ENCODE measurements around the gene FOXS1.

Gene FOXS1

DNA sequence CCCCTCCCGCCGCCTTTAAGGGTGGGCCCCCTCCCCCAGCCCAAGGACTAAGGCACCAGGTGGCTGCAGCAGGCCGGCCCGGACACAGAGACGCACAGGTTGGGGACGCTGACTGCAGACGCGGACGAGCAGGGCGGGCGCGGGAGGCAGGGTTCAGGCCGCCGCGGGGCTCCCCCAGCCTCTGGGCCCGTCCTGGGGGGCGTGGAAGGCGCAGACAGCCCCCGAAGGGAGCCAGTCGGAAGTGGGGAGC lies 15.7 kb upstream of the FOXS1 start:
- no peak for DNase-seq (ENCODE audit: low read depth in 2 of 2)

DNA sequence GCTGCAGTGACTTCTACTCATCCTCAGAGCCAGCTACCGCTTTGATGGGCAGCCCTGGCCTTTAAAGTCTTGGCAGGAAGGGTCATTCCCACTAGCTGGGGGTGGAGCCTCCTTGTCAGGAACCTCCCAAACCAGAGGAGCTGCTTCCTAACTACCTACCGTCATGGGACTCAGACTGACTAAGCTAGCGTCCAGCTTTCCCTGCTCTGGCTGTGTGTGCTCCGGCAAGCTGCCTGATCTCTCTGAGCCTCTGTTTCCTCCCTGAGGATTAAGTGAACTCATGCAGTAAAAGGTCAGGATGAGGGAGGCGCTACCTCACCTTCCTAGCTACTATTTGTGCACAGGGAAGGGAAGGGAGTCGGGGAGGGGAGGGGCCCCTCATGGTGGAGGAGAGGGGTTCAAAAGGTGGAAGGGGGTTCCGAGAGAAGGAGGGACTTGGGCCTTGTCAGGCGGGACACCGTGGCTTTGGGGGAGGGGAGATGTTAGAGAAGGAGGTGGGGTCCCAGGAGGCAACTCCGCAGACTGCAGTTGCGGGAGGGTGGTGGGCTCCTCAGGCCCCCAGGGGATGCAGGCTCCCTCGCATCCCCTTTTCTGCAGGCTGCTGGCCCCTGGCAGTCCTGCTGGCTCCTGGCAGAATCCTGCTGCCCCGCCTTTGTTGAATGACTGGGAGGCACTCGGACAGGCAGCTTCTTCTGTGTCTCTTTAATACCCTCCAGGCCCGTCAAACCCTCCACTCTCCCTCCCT lies 15.2 kb upstream of the FOXS1 start:
- DNase-seq (ENCODE audit: low read depth in 2 of 2): no peak

DNA sequence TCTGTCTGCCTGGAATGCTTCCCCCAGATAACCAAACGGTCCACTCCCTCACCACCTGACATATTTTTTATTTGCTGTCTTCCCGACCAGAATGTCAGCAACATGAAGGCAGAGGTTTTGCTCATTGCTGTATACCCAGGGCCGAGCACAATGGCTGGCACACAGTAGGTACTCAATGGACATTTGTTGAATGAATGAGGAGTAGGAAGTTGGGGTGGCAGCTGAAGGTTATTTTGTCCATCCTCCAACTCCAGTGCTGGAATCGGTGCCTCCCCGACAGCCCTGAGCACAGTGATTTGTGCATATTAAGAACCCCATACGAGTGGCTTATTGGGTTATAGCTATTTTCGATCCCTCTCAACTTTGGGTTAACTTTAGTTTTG lies 14.6 kb upstream of the FOXS1 start:
- no peak for DNase-seq (ENCODE audit: low read depth in 2 of 2)

DNA sequence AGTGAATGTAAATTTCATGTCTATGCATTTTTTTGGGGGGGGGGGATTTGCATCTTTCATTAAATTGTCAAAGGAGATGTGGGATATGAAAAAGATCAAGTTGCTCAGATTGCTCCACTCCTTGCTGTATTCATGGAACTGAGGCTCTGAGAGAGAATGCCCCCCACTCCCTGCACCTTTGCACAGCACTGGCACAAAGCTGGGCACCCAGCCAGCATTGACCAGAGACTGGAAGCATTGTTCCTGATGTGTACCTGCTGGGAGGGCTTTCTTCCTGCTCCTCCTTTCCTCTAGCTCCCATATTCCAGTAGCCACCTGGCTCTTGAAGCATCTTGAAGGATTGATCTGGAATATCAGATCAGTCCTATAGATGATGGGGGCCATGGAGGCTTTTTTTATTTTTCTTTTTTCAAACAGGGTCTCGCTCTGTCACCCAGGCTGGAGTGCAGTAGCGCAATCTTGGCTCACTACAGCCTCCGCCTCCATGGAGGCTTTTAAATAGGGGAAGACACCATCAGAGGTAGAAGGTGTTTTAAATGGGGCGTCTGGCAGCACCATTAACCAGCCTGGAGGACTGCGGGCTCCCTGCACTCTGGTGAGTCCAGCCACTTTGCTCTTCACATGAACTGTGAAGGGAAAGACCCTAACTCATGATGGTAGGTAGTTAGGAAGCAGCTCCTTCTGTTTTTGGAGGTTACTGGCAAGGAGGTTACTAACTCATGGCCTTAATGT lies 14.0 kb upstream of the FOXS1 start:
- DNase-seq (ENCODE audit: low read depth in 2 of 2): no peak

DNA sequence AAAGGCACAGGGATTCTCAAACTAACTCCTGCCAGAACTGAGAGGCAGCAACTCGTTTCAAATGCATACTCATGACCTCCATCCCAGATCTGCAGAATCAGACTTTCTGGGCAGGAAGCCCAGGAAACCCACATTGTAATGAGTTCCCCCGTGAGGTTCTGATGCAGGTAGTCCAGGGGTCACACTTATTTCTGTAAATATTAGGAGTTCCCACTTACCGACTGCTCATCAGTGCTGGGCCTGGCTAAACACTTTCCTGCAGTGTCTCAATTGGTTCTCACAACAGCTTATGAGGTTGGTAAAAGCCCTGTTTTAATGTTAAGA lies 13.3 kb upstream of the FOXS1 start:
- no peak for DNase-seq (ENCODE audit: low read depth in 2 of 2)

DNA sequence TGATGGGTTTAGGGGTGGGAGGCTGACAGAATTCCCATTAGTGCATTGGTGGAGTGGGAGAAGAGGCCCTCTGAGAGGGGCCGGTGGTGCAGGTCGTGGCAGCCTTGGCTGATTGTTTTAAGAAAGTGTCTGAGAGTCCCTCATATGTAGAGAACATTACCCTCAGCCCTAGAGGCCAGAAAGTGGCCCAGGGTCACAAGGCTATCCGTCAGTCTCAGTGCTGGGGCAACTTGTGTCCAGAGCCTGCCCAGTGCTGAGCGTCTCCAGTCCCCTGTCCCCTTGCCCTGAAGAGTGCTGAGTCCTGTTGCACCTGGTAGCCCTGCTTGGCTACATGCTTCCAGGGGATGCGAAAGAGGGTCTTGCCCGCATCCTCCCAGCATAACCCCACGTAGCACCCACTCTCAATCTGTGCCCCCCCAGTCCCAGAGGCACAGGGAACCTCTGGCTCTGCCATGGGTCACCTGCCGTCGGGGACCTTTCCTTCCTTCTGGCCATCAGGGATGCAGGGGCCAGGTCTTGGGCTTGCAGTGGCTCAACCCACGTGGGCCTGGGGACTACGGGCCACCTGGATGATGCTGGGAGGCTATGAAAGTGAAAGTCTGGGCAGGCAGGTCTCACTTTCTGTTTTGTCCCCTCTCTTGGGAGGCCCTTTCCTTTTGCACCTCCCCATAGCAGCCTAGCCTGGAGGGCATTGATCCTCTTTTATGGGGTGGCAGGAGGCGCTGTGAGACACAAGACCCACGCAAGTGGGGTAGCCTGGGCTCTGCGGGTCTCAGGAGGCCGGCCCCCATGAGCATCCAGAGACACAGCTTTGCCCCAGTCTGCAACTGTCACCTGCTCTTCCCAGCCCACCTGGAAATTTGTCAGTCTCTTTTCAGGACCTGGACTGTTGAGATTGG lies 12.7 kb upstream of the FOXS1 start:
- DNase-seq (ENCODE audit: low read depth in 2 of 2): no peak

DNA sequence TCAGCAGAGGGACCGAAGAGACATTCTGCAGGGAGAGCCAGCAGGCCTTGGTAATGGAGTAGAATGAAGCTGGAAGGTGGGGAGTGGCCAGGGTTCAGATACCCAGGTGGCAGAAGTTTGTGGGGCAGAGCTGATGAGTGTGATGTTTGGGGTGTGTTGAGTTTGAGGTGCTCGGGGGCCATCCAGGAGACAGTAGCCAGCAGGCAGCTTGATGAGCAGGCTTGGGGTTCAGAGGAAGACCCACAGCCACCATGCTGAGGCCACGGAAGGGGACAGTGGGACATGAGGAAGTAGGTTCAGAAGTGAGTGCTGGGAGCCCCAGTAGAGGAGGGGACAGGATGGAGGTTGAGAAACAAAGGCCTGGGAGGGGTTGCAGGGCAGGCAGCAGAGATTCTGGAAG lies 11.1 kb upstream of the FOXS1 start:
- DNase-seq (ENCODE audit: low read depth in 2 of 2): no peak

DNA sequence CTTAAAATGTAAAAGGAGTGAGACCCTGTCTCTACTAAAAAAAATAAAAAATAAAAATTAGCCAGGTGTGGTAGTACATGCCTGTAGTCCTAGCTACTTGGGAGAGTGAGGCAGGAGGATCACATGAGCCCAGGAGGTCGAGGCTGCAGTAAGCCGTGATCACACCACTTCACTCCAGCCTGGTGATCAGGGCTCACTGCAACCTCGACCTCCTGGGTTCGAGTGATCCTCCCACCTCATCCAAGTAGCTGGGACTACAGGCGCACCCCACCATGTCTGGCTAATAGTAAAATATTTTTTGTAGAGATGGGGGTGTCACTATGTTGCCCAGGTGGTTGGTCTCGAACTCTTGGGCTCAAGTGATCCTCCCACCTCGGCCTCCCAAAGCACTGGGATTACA lies 8.1 kb upstream of the FOXS1 start:
- no peak for DNase-seq (ENCODE audit: low read depth in 2 of 2)

DNA sequence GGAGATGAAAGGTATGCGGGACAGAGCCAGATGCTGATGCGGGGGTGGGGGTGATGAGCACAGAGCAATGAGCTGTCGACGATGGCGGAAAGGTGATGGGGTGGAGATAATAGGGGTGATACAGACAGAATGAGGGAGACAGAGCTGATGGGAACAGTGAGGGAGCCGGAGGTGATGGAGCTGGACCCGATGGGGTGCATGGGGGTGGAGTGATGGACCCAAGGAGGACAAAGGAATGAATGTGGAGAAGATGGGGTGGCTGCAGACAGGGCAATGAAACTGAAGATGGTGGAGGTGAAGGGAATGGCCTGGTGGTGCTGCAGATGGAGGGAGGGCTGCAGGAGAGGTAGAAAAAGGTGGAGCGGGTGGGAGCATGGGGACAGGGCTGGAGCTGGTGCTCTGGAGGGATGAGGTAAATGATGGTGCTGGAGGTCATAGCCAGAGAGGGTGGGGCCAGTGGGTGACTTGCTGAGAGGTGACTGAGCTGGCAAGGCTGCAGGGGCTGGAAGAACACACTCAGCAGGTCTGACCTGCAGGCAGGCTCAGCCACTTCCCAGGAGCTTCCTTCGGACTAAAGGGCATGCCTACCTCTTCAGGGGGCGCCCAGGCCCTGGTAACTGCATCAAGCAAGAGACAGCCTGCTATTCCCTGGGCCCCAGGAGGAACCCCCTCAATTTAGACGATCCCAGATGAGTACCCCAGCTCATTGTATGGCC lies 6.0 kb upstream of the FOXS1 start:
- DNase-seq (ENCODE audit: low read depth in 2 of 2): no peak

DNA sequence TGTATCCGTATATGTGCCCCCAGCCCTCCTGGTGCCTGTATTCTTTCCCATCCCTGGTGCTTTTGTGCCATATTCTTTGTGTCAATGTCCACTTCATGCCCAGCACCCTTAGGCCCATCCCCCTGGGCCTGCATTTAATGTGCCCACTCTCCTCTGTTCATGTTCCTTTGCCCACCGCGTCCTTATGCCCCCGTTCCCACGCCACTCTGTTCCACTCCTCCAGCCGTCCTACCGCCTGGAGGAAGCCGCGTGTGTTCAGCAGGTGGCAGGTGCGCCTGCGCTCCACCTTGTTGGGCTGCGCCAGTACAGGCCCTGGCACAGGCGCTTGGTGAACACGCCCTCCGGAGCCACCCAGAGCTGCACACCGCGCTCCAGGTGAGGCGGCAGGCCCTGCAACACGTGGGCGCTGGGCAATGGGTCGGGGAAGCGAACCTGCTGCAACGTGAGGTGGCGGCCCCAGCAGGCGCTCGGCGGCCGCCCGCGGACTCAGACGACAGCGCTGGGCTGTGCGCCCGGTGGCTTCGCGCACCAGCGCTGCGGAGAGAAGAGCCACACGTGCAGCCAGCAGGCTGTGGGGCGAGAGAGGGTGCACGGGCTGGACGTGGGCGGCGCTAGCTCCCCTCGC lies 4.0 kb upstream of the FOXS1 start:
- no peak for DNase-seq (ENCODE audit: low read depth in 2 of 2)

DNA sequence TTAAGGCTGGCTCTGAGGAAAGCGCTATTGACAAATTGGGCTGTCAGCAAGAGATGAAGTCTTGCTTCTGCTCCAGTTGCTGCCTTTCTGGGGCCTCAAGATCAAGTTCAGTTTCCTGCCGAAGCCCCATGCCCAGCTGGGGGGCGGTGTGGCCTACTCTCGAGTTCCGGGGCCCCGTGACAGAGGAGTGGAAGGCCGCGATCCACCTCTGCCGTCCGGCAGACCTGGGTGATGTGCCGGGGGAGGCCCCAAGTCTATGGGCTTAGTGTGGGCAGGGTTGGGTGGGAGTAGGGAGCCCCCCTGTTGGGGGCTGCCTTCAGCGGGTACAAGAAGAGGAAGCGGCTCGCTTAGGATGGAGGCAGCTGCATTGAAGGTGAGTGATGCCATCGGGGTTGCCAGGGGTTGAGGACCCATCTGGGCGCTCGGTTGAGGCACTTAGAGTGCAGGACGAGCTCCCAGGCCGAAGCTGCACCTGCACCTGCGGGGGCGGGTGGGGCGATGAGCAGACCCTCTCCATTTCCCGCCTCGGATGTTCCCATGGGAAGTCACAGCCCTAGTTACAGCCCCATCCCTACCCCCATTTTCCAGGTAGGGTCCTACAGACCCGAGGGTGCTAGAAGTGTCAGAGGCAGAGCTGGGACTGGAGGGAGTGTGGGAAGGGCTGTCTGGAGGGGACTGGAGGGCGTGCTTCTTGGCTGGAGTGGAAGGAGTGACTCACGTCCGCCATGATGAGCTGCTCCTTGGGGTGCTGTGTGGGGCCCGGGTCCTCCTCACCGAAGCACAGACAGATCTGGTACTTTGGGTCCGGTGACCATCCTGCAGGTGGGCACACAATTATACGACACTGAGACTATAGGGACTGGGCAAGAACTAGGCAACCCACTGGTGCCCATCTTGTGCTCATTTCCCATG lies 2.9 kb upstream of the FOXS1 start:
- no peak for DNase-seq (ENCODE audit: low read depth in 2 of 2)

DNA sequence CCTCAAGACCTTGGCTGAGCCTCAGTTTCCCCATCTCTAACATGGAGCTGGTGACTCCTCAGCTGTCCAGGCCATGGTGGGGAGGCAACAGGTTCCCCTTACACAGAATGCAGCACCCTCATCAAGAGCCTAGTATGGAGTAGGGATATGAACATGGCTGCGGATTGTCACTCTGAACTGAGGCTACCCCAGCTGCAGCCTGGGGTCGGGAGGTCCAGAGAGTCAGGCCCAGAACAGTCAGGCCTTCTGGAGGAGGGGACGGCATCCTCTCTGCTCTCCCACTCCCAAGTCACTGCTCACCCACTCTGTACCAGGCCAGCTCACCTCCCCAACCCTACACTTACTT lies 1.4 kb upstream of the FOXS1 start:
- DNase-seq (ENCODE audit: low read depth in 2 of 2): no peak

DNA sequence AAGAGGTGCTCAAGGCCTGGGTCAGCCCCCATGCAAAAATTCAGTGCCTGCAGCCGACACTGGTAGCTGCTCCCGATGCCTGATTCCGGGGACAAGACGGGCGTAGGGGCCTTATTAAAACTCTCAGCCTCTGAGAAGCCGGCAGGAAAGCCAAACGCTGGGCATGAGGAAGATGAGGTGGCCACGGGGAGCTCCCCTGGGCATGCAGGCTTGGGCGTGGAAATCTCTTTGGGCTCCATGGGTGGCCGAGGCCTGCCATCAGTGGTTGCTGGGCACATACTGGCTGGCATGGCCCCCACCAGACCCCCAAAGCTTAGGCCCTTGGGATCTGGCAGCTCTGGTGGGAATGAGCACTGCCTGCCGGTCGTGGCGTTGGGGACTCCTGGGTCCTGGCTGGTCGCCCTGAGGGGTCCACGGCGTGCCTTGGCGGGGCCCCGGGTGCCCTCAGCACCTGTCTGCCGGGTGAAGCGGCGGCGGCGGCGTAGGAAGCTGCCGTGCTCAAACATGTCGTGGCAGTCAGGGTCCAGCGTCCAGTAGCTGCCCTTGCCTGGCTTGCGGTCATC lies 586 bp downstream of the FOXS1 start:
- no peak for DNase-seq (ENCODE audit: low read depth in 2 of 2)

DNA sequence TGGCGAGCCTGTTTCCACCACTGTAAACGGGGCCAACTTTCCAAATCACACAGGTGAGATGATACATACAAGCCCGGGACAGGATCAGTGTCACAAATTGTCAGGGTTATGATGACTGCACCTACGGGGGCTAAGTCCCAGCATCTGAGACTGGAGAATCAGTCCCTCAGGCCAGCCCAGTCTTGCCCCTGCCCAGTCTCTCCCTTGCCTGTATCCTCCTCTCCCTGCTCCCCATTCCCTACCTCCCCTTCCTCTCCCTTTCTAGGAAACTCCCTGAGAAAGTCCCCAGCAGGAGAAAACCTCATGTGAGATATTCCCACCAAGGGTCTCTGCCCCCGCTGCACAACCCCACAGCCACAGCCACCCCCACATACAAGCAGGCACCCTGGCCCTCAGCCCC lies 1.5 kb downstream of the FOXS1 start:
- no peak for DNase-seq (ENCODE audit: low read depth in 2 of 2)

DNA sequence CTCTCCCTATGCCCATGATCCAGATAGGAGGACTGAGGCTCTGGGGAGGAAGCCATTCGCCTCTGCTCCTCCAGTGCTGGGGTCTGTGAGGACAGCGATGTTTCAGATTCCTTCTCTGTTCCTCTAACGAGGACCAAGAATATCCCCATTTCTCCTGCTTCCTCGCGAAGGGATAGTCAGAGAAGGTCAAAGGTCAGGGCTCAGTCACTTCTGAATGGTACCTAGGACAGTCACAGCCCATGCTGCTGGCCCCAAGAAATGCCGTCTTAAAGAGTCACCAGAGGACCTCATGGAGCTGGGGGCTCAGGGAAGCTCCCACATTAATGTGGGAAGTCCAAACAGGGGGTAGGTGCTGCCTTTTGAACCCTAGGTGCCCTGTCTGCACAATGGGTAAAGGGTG lies 2.1 kb downstream of the FOXS1 start:
- no peak for DNase-seq (ENCODE audit: low read depth in 2 of 2)

DNA sequence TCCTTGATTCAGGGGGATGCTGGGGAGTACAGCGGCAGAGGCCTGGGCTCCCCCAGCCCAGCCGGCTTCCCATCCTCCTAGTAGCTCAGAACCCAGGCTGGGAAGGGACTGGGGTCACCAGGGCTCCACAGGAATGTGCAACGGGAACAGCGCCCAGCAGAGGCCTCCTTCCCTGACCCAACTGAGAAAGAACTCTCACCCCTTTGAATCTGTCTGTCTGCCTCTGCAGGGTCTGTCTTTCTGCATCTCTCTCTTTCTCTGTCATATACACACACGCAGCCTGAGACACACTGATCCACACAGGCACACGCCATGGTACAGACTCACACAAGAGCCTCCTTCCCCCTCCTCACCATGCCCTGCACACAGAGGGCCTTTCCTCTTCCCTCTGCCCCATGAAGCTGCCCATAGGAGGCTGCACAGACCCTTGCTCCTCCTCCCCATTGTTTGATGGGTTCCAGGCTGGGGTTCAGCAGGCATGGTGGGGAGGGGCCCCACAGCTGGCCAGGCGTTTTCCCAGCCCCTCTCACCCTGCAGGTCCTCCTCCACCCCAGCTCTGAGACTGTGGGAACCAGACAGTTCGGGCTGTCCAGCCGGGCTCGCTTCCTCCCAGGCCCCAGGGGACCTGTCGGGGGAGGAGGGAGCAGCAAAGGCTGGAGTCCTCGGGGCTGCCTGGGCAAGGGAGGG lies 2.8 kb downstream of the FOXS1 start:
- DNase-seq (ENCODE audit: low read depth in 2 of 2): peak in 1 of 2 experiments; percentile 24

DNA sequence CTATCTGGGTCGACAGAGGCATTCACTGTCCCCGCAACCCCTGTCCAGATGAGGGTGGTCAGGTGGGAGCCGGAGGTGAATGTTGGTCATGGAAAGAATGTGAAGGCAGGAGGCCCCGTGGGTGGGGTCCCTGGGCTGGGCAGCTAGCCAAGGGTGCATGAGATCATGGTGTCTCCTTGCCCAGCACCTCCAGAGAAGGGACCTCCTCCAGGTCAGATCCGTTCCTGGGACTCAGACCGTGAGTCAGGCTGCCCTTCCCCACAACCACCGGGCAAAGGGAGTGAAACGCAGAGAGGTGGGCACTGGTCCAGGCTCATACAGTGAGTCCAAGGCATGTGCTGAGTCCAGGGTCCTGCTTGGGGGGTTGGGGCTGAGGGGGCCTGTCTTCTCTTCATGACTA lies 3.5 kb downstream of the FOXS1 start:
- DNase-seq (ENCODE audit: low read depth in 2 of 2): no peak

DNA sequence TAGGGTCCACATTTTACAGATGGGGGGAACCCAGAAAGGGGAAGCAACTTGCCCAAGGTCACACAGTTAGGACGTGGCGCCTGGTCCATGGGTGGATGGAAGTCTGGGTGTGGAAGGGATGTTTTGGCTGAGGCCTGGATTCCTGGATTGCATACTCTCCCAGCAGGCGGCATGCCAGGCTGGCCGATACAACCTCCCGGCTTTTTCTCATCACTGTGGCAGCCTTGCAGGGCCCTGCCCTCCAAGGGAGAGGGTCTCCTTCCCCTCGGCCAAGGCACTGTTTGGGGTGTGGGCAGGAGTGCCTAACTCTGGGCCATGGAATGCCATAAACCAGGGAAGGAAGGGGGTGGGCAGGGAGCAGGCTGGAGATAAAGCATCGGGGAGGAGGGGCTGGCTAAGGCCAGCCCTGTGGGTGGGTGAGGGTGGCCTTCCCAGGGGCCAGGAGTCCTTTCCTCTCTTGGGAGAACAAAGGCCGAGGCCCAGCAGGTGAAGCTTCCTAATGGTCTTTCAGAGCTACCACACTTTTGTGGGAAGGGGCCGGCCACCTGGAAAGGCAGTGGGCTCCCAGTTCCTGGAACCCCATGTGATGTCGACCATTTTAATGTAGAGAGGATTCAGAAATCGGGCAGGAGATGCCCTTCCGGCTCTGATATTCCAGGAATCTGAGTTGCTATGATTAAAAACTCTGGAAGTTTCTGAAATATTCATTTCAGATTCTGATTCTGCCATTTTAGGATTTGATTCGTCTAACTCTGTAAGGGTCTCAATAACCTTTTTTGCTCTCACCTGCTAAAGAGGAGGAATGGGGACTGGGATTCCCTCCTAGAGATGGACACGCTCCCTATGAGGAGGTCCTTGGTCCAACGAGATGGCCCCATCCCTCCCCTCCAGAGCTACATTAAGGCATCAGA lies 4.2 kb downstream of the FOXS1 start:
- no peak for DNase-seq (ENCODE audit: low read depth in 2 of 2)

Data from fibroblast of skin of left quadriceps (primary cell).